Measurements from ENCODE around the gene DMD.

- no peak for TF ChIP-seq POLR2AphosphoS5 (IDR thresholded peaks at IDR 0.05; ENCODE audit: low read depth, low read length)
- TF ChIP-seq TAF1 (IDR thresholded peaks at IDR 0.05; ENCODE audit: borderline replicate concordance, insufficient read depth, low read length): no peak
- no peak for TF ChIP-seq SIN3A (IDR thresholded peaks at IDR 0.05; ENCODE audit: borderline replicate concordance, insufficient read depth, low read length)
- TF ChIP-seq REST (IDR thresholded peaks at IDR 0.05; ENCODE audit: insufficient read depth in 1 of 2, low read depth in 2 of 2, low read length in 2 of 2): no peak
Measured at GRCh38 chrX:31338991-31339350, 1872.4 kb downstream of the DMD start.
